ENCODE measurements around the gene PROC.

DNA sequence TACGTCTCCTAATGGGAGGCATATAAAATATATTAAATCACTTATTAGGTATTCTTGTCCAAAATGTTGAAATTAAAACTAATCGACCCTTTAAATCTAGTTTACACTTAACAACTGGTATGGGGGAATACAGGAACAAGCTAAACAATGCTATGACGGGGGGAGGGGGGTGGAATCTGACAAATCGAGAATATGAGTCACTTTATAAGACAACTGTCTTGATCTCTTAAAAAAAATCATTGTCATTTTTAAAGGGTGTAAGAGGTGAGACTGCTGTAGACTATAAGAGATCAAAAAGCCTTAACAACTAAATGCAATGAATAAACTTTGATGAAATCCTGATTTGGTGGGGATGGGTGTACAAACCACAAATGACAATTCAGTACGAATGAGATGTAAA lies 36.5 kb upstream of the PROC start:
- TF ChIP-seq, protein P1, sequence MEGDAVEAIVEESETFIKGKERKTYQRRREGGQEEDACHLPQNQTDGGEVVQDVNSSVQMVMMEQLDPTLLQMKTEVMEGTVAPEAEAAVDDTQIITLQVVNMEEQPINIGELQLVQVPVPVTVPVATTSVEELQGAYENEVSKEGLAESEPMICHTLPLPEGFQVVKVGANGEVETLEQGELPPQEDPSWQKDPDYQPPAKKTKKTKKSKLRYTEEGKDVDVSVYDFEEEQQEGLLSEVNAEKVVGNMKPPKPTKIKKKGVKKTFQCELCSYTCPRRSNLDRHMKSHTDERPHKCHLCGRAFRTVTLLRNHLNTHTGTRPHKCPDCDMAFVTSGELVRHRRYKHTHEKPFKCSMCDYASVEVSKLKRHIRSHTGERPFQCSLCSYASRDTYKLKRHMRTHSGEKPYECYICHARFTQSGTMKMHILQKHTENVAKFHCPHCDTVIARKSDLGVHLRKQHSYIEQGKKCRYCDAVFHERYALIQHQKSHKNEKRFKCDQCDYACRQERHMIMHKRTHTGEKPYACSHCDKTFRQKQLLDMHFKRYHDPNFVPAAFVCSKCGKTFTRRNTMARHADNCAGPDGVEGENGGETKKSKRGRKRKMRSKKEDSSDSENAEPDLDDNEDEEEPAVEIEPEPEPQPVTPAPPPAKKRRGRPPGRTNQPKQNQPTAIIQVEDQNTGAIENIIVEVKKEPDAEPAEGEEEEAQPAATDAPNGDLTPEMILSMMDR (tag by site-specific recombination; IDR thresholded peaks at IDR 0.05), result no peak
- no peak for TF ChIP-seq ZNF37A (tag by site-specific recombination; IDR thresholded peaks at IDR 0.05)
- TF ChIP-seq ZNF677 (tag by site-specific recombination; IDR thresholded peaks at IDR 0.05), result no peak

Data from HEK293 (cell line).